ENCODE results near the gene SEC14L2. TPM values are rescaled to one million over a fixed set of nuclear protein-coding genes. Genes with fewer than 3 reads are reported as not detected.
A peak's percentile ranks its signal among the peaks of the same experiment; 100 is the strongest.

The SEC14L2 gene
- total RNA-seq, 1 experiment from 2014 or later, result 33.5 TPM

DNA sequence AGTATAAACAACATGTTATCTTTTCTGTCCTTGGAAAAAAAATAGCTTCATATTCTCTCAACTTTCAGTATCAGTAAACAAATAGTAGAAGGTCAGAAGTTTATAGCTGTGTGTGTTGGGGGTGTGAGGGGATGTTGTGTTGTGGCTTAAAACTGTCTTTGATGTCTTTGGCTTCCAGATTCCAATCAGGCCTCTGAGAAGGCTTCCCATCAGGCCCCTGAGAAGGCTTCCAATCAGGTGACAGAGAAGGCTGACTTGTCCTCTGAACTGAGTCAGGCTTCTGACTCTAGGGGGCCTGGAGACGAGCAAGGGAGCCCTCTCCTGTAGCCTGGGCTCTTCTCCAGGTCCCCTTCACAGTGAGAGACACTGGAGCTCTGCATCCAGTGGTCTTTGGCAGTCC, 38.0 kb downstream of the SEC14L2 start:
- intact Hi-C loops (cut with micrococcal nuclease), result no loop called here
- Histone ChIP-seq H3K27me3 (ENCODE audit: insufficient read depth, low read length) (no peaks in the 10 kb centered on the region), H3K36me3 (ENCODE audit: control insufficient read depth in 1 of 2, insufficient read depth in 2 of 2, low read length in 2 of 2) (no peaks in the 10 kb centered on the region), H3K9me3 (ENCODE audit: control insufficient read depth in 1 of 2, insufficient read depth in 1 of 2, low read depth in 1 of 2, low read length in 2 of 2) (no peaks in the 10 kb centered on the region), H4K20me1 (ENCODE audit: insufficient read depth) (no peaks in the 10 kb centered on the region), H3K27ac (ENCODE audit: low read depth, low read length) (peak overlapping the region; percentile 88), H3K4me2 (ENCODE audit: low read length) (peak overlapping the region; percentile 85), H3K79me2 (ENCODE audit: insufficient read depth, low read length) (0 out of 2 replicates have a peak, but pooled peaks cover 5% of the 10 kb centered on the region), H3K9me2 (ENCODE audit: insufficient read depth) (no peaks in the 10 kb centered on the region), H3K4me3 (replicated peaks in 1 of 2; ENCODE audit: low read depth in 1 of 2, low read length in 2 of 2) (peak overlapping the region; percentile 80 to 82), H2AFZ (ENCODE audit: low read depth, low read length, poor library complexity, severe bottlenecking) (no peak overlapping the region), H3K9ac (ENCODE audit: low read length) (peak overlapping the region; percentile 69), H3K4me1 (ENCODE audit: control insufficient read depth in 1 of 2, insufficient read depth in 2 of 2, low read length in 2 of 2) (peaks cover 11 to 30% of the 10 kb centered on the region in 2 experiments)
- ATAC-seq, result peak; percentile 42
- ChIA-PET POLR2A (no interaction called here), CTCF (interaction anchor here (0.9 to 1.2 kb wide), 2 partner anchors 8 to 11 kb away, joined by 3 to 4 read pairs; no protein-coding TSS in a partner anchor), RAD21 (ENCODE audit: low non-redundant PET in 1 of 2, low total read pairs in 2 of 2, uncharacterized antibody in 2 of 2, unreplicated experiment in 2 of 2) (no interaction called here)
- BruUV-seq (replicated peaks), result no TSS peak
- DNase-seq (ENCODE audit: low read depth, low spot score), result no peak
- no peak for TF ChIP-seq CBX3 (IDR thresholded peaks at IDR 0.05; ENCODE audit: low read depth)
- TF ChIP-seq FOSL1 (IDR thresholded peaks at IDR 0.05; ENCODE audit: low read depth), result no peak
- no peak for TF ChIP-seq ELF1 (IDR thresholded peaks at IDR 0.05; ENCODE audit: borderline replicate concordance, low read depth)
- TF ChIP-seq ZBTB33 (IDR thresholded peaks at IDR 0.05; ENCODE audit: extremely low read depth, insufficient replicate concordance, low read length), result no peak
- TF ChIP-seq ZFX (IDR thresholded peaks at IDR 0.05), result no peak
- TF ChIP-seq EZH2phosphoT487 (IDR thresholded peaks at IDR 0.05; ENCODE audit: borderline replicate concordance), result no peak
- TF ChIP-seq EZH2 (IDR thresholded peaks at IDR 0.05), result no peak
- no peak for TF ChIP-seq SIN3A (IDR thresholded peaks at IDR 0.05; ENCODE audit: low read depth)
- TF ChIP-seq POLR2A (IDR thresholded peaks at IDR 0.05; ENCODE audit: borderline replicate concordance, extremely low read depth, insufficient read depth, insufficient read length), result peak; percentile 43
- TF ChIP-seq, protein P1, sequence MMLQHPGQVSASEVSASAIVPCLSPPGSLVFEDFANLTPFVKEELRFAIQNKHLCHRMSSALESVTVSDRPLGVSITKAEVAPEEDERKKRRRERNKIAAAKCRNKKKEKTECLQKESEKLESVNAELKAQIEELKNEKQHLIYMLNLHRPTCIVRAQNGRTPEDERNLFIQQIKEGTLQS (IDR thresholded peaks at IDR 0.05), result no peak
- TF ChIP-seq SP1 (IDR thresholded peaks at IDR 0.05; ENCODE audit: low read depth), result no peak
- peak; percentile 20; the same call in 1 of the 2 replicates for TF ChIP-seq POLR2AphosphoS5 (IDR thresholded peaks at IDR 0.05; ENCODE audit: low read depth, low read length)

Data from HCT116 (cell line).